NCI-H82 treated with DMSO at 0.1 percent for 48 hours (cell line): ENCODE measurements around the gene SKAP2.
"Not testable (repeated sequence)": the region's sequence is repeated elsewhere in the genome, so short reads cannot be mapped to it uniquely, and the experiment has no call there.

Source experiments
- DNase-seq: peaks from one replicate; lab custom pipeline; 2025; ENCODE audit not compliant: unreplicated experiment; lab: John Stamatoyannopoulos, UW

SKAP2 gene

DNA sequence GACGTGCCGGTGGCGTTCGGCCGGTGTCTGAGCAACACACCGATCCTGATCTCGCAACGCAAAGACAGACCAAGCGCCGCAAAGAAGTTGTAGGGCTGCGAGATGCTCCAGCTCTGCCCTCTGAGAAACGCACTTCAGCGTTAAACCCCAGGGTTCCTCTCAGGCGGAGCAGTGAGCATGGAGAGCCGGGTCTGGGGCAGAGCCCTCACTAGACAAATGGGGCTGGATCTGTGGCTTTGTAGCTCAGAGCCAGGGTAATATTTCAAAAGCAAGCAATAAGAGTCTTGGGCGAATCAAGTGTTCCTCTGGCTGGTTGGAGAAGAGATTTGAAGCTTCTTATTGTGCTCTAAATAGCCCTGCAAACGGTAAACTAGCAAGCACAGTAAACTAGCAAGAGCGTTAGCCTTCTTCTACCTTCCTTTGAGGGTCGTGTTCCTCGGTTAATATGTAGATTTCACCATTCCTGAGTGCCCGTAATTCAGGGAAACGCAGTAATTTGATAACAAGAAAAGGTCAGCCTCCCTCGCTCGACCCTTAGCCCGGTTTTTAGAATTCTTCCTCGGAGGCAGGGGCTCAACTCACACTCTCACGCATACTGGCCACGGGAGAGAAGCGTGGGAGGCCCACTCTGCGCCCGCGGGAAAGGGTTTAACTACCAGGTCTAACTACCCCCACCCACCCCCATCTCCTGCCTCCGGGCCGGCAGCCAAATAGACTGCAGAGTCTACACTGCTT lies 6.7 kb downstream of the SKAP2 start:
- no peak for DNase-seq

DNA sequence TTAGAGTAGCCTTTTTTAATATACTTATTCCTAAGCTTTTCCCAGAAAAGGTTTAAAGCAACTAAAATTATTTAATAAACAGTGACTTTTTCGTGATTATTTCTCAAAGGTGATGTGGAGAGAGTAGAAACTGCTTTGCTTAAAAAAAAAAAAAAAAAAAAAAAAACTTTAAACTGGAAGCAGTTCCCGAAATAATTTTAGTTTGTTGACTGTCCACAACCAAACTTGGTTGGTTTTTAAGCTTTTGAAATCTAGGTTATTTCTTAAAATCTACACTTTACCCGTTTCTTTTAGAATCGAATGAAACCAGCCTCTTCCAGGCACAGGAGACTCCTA lies 7.3 kb downstream of the SKAP2 start:
- DNase-seq = no peak

DNA sequence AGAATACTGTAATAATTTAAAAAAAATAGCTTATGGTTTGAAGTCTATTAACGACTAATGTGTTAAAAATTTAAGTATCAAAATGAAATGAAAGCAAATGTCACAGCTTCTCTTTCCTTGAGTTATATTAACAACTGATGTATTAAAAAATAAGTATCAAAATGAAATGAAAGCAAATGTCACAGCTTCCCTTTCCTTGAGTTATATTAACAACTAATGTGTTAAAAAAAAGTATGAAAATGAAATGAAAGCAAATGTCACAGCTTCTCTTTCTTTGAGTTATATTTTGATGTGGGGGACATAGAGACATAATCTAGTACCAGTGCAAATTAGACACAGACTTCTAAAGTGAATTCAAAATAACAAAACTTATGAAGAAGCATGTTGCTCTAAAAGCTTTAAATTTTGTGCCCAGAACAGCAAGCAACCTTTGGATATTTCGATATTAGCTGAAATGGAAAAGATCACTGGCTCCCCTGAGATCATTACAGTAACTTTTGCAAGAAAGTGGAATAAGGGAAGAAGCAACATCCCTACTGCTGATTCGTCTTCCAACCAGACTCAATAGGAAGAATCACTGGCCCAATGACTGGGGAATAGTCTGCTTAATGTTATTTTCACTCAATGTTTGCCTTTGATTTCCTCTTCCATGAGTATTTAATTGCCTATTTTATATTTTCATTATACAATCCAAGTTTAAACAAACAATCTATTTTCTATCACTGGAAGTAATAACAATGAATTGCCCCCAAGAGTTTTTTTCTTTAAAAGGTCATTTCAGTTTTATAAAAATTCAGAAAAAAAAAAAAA lies 8.0 kb downstream of the SKAP2 start:
- DNase-seq = no peak

DNA sequence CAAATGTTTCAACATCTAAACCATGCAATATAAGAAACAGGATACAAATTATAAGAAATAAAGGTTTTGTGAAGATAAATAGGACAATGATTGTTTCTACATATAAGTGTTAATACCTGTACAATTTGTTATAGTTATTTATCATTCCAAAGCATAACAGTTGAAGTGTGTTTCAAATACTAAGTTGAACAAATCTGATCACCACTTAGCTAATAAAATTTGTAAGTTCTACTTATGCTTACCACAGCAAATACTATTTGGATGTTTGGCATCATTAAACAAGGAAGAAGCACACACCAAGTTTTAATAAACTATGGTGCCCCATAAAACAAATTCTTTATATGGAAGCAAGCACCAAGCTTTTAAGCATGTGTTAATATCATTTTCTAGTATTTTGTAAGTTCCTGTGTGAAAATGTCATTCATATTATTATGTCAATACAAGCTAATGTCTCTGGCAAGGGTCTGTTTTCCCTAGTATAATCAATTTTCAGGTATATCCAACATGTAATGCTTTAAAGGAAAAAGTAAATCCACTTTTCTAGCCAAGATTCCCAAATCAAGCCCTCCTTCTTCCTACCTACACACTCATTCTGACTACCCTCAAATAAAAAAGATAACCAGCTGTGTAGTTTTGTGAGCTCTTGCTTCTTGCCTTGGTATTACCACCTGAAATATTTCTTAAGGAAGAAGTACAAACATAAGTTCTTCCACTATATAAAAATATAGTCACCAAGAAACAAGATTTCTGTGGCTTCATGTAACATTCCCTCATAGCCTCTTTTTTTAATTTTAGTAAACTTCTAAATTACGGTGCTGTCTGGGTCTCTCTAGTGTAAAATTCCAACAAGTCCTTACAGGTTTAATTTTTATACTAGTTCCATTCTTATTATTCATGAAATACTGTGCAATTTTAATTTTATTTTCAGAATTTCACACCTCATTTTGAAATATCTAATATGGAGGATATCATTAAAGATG lies 9.2 kb downstream of the SKAP2 start:
- no peak for DNase-seq

DNA sequence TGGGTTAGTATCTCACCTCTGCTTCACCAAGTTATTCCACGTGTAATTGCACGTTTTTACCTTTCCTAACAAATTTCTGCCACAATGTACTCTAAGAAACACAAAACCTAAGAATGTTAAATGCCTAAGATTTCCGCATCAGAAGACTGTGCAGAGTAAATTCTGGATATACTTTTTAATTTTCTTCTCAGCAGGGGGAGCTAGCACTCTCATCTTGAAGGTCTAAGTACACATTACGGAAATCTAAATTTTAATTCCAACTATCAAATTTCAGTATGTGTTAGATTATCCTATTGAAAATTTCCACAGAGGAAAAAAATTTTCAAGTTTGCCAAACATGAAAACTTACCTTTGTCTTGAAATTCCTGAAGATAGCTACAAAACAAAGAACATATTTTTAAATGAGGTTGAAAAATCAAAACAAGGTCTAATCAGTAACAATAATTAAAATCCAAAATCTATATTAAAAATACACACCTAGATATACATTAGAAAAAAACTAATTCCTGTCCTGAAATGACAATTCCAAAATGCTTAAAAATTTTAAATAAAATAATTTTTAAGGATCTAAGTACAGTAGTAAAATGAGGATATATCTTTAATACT lies 10.5 kb downstream of the SKAP2 start:
- peak; percentile 40 for DNase-seq

DNA sequence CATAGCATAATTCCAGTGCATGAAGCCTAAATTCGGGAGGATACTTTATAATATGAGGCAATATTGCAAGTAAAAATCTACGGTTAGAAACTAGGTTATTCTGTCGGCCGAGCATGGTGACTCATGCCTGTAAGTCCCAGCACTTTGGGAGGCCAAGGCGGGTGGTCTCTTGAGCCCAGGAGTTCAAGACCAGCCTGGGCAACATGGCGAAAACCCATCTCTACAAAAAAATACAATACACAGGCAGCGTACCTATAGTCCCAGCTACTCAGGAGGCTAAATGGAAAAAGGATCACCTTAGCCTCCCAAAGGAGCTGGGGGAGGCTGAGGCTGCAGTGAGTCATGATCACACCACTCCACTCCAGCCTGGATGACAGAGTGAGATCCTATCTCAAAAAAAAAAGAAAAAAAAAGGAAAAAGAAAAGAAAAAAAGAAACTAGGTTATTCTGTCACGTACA lies 14.2 kb downstream of the SKAP2 start:
- DNase-seq = no peak

DNA sequence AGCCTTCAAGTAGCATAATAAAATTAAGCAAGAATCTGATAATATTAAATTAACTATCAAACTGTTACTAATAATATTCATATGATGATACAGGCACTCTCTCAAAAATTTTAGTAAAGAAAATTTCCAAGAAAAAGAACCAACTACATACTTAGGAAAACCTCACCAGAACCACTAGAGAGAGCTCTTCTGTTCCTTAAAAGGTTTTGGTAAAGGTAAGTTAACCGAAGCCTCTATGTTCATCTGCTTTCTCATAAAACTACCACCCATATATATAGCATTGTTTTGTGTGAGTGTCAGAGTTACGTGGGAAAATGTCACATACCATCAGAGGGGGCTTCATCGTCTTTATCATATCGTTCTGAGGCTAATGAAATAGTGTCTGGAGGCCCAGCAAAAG lies 20.7 kb downstream of the SKAP2 start:
- DNase-seq = no peak

DNA sequence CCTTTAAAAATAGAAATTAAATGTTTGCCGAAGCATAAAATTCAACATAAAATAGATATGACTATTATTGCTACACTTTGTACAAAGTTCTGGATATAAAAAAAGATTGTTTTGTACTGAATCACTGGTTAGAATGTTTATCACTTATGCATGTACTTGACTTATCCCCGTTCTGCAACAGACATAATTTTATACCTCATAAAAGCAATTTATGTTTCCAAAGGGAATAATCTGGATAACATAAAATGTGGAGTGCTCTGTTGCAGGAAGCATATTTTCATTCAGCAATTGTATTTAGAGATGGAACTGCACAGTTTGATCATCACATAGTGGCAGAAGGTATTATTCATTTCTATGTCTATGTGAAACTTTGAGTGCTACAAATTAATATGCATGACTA lies 21.5 kb downstream of the SKAP2 start:
- no peak for DNase-seq

DNA sequence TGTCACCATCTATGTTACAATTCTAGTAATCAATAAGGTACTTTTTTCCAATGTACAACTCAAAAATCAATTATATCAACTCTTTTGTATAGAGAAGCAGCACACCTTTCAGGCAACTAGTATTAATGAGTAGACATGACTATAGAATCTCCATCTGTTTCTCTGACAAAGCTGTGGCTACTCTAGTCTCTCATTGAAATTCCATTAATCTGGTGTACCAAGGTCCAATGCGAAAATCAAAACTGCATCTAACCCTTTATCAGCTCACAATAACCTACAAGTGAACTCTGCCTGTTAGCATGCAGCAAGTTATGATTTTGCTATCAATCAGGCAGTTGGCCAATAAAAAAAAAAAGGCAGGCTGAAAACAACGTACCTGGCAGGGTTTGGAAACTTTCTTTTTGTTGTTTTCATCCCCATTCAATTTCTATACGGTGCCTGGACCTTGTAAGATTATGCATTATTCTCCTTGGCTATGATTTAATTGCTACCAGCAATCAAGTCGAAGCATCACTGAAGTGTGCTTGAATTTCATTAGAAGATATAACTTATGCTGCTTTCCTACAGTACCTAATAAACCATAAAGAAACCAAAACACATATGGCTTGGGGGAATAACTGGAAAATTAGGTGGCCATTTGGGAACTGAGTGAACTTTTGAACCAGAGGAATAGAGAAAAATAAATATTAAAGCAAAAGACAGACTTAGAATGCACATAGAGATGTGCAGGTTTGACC lies 23.2 kb downstream of the SKAP2 start:
- no peak for DNase-seq

DNA sequence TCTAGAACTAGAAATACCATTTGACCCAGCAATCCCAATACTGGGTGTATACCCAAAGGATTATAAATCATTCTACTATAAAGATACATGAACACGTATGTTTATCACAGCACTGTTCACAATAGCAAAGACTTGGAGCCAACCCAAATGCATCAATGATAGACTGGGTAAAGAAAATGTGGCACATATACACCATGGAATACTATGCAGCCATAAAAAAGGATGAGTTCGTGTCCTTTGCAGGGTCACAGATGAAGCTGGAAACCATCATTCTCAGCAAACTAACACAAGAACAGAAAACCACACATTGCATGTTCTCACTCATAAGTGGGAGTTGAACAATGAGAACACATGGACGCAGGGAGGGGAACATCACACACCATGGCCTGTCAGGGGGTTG lies 27.6 kb downstream of the SKAP2 start:
- DNase-seq = not testable (repeated sequence)

DNA sequence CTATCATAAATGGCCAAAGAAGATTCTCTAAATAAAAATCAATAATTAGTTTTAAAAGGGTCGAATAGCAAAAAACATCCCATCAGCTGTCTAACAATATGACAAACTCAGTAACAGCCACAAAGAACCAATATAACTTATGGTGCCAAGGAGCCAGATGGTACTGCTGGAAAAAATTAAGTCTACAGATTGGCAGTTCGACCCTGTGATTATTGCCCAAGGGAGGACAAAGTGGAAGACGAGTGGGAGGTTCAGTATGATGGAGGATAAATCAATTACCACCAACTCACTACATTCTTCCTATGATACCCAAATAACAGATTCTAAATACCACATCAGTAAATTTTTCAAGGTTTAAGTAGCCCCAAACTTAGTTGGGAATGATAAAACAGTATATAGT lies 49.0 kb downstream of the SKAP2 start:
- DNase-seq = no peak

DNA sequence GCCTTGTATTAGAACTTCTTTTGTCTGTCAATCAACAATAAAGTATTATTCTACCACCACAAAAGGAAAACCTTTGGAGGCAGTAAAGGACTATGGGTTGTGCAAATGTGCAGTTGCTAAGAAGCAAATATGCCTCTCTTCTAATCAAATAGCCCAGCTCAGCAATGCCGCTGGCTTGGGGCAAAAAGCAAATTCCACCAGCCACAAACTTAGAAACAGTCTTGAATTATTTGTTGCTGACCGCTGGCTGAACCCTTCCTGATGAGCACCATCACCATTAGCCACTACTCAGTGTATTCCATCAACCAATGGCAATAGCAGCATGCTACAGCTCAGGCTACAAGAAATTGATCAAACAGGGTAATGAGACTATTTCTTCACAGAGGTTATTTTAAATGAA lies 51.0 kb downstream of the SKAP2 start:
- no peak for DNase-seq

DNA sequence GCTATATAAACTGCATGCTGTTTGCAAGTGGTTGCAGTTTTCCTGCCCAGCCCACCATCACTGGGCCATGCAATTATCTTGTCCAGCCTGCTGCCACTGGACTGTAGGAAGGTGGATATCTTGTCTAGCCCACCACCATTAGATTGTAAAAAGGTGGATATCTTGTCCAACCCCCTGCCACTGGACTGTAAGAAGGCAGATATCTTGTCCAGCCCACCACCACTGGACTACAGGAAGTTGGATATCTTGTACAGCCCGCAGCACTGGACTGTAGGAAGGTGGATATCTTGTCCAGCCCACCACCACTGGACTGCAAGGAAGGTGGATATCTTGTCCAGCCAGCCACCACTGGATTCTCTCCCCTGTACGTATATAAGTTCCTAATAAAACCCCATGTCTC lies 69.8 kb downstream of the SKAP2 start:
- DNase-seq = no peak

DNA sequence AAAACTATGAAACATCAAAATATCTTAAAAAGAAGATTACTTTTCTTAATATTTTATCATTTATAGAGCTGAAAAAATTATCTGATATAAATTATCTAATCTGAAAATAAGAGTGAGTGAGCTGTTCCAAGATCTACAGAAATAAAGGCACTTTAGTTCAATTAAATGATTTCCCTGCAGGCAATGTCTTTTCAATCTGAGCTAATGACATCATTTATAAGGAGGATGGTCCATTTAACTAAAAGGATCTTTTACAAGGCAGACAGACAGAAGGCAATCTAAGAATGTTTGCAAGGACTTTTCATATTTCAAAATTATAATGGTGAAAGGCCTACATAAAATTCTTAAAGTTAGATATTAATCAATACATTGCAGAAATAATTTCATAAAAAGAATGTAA lies 71.8 kb downstream of the SKAP2 start:
- DNase-seq = no peak

DNA sequence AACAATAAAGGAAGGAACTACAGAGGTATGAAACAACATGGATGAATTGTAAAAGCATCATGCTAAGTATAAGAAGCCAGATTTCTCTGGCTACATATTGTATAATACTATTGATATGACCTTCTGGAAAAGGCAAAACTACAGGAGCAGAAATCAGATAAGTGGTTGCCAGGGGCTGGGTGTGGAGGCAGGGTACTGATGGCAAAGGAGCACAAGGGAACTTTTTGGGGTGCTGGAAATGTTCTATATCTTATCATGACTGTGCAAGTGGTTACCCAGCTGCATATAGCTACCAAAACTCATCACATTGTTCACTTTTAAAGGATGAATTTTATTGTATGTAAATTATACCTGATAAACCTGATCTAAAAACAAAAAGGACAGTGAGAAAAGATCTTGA lies 72.4 kb downstream of the SKAP2 start:
- no peak for DNase-seq

DNA sequence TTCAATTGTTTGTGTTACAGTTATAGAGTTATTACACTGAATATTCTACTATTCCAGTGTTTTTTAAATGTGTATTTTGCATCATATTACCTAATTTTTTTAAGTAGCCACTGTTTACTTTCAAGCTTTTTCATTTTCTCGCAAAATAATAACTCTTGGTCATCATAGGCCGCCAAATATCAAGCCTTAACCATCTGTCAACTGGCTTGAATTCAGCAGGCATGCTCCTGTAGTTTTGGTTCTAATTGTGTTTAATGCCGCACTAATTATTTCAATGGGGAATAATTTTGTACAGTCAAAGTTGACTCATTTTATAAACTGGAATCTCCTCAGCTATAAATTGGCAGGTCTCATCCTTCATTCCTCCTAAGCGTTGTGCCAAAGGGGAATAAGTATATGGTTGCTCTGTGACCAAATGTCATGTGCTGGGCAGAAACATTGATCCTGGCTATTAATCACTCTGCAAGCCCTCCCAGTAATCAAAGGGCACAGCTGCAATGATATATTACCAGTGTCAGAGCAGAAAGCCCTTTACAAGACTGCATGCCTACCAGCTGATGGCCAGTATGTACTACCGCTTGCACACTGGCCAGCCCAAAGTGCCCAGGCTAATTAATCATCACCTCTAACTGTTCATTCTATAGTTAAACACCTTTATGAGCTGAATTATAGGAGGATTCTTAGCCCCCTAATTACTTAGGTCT lies 74.8 kb downstream of the SKAP2 start:
- DNase-seq = no peak

DNA sequence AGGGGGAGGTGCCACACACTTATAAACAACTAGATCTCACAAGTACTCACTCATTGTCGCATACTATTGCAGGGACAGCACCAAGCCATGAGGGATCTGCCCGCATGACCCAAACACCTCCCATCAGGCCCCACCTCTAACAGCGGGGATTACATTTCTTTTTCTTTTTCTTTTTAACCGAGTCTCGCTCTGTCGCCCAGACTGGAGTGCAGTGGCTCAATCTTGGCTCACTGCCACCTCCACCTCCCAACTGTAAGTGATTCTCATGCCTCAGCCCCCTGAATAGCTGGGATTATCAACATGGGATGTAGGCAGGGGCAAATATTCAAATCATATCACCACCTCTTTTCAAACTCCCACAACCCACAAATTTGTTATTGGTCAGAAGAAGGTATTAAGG lies 76.7 kb downstream of the SKAP2 start:
- DNase-seq = no peak

DNA sequence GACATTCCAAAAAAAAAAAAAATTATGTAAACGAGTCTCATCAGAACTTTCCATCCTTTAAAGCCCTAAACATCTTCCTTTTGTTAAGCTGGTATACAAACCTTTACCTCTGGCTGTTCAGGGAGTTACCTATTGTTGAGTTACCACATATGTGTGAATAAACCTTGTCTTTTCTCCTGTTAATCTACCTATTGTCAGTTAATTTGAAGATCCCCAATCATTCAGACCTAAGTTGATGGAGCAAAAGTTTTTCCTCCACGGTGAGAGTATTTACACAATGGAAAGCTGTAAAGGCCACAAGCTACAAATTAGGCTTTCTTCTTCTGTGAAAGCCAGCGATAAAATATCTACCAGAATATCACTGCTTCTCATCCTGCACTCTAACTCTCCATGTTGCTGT lies 80.3 kb downstream of the SKAP2 start:
- no peak for DNase-seq

DNA sequence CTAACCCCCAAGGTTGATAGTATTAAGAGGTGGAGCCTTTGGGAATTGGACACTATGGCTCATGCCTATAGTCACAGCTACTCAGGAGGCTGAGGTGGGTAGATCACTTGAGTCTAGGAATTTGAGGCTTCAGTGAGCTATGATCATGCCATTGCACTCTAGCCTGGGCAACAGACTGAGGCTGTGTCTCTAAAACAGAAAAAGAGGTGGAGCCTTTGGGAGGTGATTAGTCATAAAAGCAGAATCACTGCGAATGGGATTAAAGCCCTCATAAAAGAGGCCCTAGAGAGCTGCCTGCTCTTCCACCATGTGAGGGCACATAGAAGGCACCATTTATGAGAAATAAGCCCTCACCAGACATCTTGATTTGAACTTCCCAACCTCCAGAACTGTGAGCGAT lies 81.9 kb downstream of the SKAP2 start:
- DNase-seq = no peak
